Gastrocnemius medialis (tissue), 4 donors: ENCODE results near the gene DDX1. TPM values are rescaled to one million over a fixed set of nuclear protein-coding genes. Genes with fewer than 3 reads are reported as not detected.

Source experiments
- ATAC-seq, 2 donors: fragments of 150-250 bp; one replicate each; pipeline ENCODE4 v1.9.1; 2016
- DNase-seq, 2 donors: peaks; one replicate each; pipeline ENCODE4 v3.0.0-alpha.2; 2019
- H3K27ac ChIP-seq, 4 donors: fragments of 200-600 bp; sonication (generic); 1 replicate in 1 of 4; 2 replicates in 3 of 4; pipeline ENCODE4 v1.5.1; 2016 to 2018; ENCODE audit warnings: mild to moderate bottlenecking in 2 of 4, moderate library complexity in 1 of 4
- H3K27me3 ChIP-seq, 3 donors: fragments of 200-600 bp; sonication (generic) in 2 of 3; 1 replicate in 1 of 3; 2 replicates in 2 of 3; pipeline versions ENCODE4 v1.5.1 to v1.6.0; 2016 to 2019; ENCODE audit warnings: mild to moderate bottlenecking in 1 of 3, moderate library complexity in 1 of 3
- H3K36me3 ChIP-seq, 2 donors: fragments of 200-600 bp; sonication (generic) in 1 of 2; one replicate each; pipeline ENCODE4 v1.5.1; 2017 to 2018
- H3K4me1 ChIP-seq, 2 donors: fragments of 200-600 bp; sonication (generic) in 1 of 2; one replicate each; pipeline ENCODE4 v1.5.1; 2016 to 2017; ENCODE audit warnings: mild to moderate bottlenecking in 2 of 2
- H3K4me3 ChIP-seq, 4 donors: fragments of 200-600 bp; sonication (generic) in 3 of 4; 1 replicate in 1 of 4; 2 replicates in 3 of 4; pipeline ENCODE4 v1.5.1; 2016 to 2019; ENCODE audit warnings: mild to moderate bottlenecking in 2 of 4
- H3K9me3 ChIP-seq, 3 donors: fragments of 200-600 bp; sonication (generic) in 2 of 3; 1 replicate in 1 of 3; 2 replicates in 2 of 3; pipeline ENCODE4 v1.5.1; 2016 to 2019
- POLR2A ChIP-seq, 2 donors: fragments of 450-650 bp; IDR thresholded peaks; one replicate each; pipeline ENCODE4 v1.6.1; 2017; ENCODE audit warnings: antibody characterized with exemption in 2 of 2, mild to moderate bottlenecking in 2 of 2, moderate library complexity in 2 of 2
- in situ Hi-C, 4 donors: fragments of 200-750 bp; cut with MboI; loops; one replicate each; pipeline versions ENCODE4 v1.15.0 to v1.8.0; 2017; ENCODE audit warnings: low sequenced_read_pairs in 4 of 4
- intact Hi-C: fragments of 100-400 bp; cut with DNase I; formaldehyde crosslinking; loops from one replicate; pipeline ENCODE4 v1.15.1; 2023; ENCODE audit warnings: low total_unique reads
- total RNA-seq, 4 donors: library from RNA; depleted of rRNA; stranded (reverse); fragments of >200 nt; gene quantifications; one replicate each; pipeline versions ENCODE4 v1.1.0 to v1.2.3, GENCODE V29; 2016
- TF ChIP-seq, protein P1 (sequence below), 5 experiments: fragments of 450-650 bp in 3 of 5; fragments of 200-600 bp in 2 of 5; sonication (generic) in 2 of 5; IDR thresholded peaks in 4 of 5; conservative IDR thresholded peaks in 1 of 5; 1 replicate in 4 of 5; 2 replicates in 1 of 5; pipeline ENCODE4 v1.5.1; 2016 to 2019; ENCODE audit warnings: antibody characterized with exemption in 5 of 5, mild to moderate bottlenecking in 3 of 5, moderate library complexity in 3 of 5

Gene DDX1
- total RNA-seq, 4 donors from 2014 or later = 72.8 to 108 (median 88.6) TPM

DNA sequence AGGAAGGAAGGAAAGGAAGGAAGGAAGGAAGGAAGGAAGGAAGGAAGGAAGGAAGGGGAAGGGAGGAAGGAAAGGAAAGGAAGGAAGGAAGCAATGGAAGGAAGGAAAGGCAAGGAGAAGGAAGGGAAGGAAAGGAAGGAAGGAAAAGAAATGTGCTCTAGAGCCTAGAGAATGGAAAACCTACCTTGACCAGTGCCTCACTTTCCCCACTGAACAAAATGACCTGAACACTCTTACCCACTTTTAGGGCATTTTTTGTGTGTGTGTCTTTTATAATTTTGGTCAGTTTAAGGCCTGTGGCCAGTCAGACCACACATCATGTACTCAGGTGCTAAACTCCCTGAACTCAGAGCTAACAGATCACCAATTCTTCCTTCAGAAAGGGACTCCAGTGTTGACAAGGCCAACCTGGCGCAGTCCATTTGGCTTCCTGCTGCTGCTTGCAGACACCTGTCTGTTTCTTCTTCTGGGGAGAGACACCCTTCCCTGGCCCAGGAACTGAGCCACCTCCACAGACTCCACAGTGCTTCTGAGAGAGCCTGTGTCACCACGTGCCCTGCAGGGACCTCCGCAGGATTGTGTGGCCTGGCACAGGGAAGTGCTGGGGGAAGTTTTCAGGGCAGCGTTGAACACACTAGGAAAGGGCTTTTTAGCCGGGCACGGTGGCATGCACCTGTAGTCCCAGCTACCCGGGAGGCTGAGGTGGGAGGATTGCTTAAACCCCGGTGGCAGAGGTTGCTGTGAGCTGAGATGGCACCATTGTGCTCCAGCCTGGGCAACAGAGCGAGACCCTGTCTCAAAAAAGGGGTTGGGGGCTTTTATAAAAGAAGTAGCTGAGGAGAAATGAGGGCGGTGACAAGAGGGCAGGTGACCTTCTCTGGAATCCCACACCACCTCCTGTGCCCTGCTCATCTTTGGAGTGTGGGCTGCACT, 57.2 kb downstream of the DDX1 start:
- DNase-seq = no peak
- H3K36me3 ChIP-seq = no peaks in the 10 kb centered on the region
- H3K4me1 ChIP-seq = no peaks in the 10 kb centered on the region
- ATAC-seq = no peak
- no peaks in the 10 kb centered on the region for H3K27me3 ChIP-seq
- intact Hi-C loops = no loop called here
- H3K9me3 ChIP-seq = no peaks in the 10 kb centered on the region
- H3K27ac ChIP-seq = no peak overlapping the region
- no peak overlapping the region for H3K4me3 ChIP-seq
- in situ Hi-C loops = loop anchor here (25.0 kb wide), 5 partner anchors 288 to 1113 kb away; partner anchors contain the start of gene MYCN (in 1 of the 4)
- TF ChIP-seq POLR2A (IDR thresholded peaks at IDR 0.05) = no peak
- TF ChIP-seq, protein P1, sequence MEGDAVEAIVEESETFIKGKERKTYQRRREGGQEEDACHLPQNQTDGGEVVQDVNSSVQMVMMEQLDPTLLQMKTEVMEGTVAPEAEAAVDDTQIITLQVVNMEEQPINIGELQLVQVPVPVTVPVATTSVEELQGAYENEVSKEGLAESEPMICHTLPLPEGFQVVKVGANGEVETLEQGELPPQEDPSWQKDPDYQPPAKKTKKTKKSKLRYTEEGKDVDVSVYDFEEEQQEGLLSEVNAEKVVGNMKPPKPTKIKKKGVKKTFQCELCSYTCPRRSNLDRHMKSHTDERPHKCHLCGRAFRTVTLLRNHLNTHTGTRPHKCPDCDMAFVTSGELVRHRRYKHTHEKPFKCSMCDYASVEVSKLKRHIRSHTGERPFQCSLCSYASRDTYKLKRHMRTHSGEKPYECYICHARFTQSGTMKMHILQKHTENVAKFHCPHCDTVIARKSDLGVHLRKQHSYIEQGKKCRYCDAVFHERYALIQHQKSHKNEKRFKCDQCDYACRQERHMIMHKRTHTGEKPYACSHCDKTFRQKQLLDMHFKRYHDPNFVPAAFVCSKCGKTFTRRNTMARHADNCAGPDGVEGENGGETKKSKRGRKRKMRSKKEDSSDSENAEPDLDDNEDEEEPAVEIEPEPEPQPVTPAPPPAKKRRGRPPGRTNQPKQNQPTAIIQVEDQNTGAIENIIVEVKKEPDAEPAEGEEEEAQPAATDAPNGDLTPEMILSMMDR (IDR thresholded peaks at IDR 0.05 in 4 of 5, conservative IDR thresholded peaks at IDR 0.05 in 1 of 5) = no peak

DNA sequence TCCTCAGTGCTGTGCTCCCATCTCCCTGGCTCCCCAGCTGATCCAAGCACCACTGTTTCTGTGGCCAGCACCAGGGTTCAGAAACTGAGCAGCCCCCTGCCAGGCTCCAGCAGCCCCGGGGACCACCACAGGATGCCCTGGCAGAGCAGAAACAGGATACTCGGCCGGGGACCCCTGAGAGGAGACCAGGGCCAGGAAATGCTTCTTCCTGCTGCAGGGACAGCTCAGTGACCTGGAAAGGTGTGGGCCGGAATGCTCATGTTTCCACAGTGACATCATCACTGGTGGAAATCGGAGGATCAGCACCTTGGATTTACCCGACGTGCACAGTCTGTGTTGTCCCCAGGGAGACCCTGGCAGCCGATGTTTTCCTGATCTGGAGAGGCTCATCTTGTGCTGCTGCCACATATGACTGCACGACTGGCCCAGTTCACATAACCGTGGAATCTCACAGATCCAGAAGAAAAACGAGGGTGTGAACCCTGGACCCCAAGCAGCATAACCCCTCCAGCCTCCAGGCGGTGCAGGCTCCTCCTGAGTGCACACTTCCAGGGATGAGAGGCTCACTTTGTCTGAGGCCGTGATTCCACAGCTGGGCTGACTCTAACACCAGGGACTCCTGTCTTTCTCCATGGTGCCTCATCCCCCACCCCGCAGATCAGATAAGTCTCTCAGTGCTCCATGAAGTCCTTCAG, 58.0 kb downstream of the DDX1 start:
- in situ Hi-C loops = loop anchor here (25.0 kb wide), 5 partner anchors 288 to 1113 kb away; partner anchors contain the start of gene MYCN (in 1 of the 4)
- H3K4me1 ChIP-seq = no peaks in the 10 kb centered on the region
- H3K4me3 ChIP-seq = no peak overlapping the region
- no peak overlapping the region for H3K27ac ChIP-seq
- ATAC-seq (no peak), DNase-seq (no peak)
- H3K36me3 ChIP-seq = no peaks in the 10 kb centered on the region
- H3K27me3 ChIP-seq = no peaks in the 10 kb centered on the region
- intact Hi-C loops = no loop called here
- no peaks in the 10 kb centered on the region for H3K9me3 ChIP-seq
- TF ChIP-seq POLR2A (IDR thresholded peaks at IDR 0.05) = no peak
- TF ChIP-seq, protein P1 (IDR thresholded peaks at IDR 0.05 in 4 of 5, conservative IDR thresholded peaks at IDR 0.05 in 1 of 5) = no peak

DNA sequence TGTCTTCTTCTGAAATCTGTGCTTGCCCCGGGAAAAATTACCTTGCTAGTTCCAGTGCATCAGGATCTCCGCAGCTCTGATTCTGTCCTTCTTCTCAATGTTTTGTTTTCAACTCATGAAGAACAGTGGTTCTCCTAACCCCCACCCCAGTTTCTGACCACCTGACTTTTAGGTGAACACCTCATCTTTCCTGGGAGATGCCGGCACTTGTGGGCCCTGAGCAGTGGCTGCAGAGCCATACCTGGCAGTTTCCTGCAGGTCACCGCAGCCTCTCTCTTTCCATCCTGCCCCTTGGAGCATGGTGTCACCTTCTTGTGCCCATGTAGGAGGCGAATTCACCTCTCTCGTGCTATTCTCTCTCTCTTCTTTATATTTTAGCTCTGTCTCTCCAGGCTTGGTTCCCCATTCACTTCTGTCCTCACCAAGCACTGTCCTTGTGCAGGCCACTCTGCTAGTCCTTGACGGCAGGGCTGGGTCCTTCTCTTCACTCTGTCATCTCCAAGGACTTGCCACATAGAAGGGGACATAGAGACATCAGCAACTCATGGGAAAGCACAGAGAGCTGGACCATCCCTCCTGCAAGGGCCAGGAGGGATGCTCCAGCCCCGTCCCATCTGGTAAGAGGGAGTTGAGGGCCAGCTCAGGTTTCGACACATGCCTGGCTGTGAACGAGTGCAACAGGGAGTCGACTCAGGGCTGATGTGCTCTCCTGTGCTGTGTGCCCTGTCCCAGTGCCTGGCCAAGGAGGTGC, 59.1 kb downstream of the DDX1 start:
- Histone ChIP-seq H3K4me1 (no peaks in the 10 kb centered on the region), H3K27ac (no peak overlapping the region), H3K27me3 (no peaks in the 10 kb centered on the region), H3K9me3 (no peaks in the 10 kb centered on the region), H3K36me3 (no peaks in the 10 kb centered on the region), H3K4me3 (no peak overlapping the region)
- TF ChIP-seq, protein P1 (IDR thresholded peaks at IDR 0.05 in 4 of 5, conservative IDR thresholded peaks at IDR 0.05 in 1 of 5) = no peak
- no peak for TF ChIP-seq POLR2A (IDR thresholded peaks at IDR 0.05)
- ATAC-seq = no peak
- intact Hi-C loops (no loop called here), in situ Hi-C loops (no loop called here)
- DNase-seq = no peak

DNA sequence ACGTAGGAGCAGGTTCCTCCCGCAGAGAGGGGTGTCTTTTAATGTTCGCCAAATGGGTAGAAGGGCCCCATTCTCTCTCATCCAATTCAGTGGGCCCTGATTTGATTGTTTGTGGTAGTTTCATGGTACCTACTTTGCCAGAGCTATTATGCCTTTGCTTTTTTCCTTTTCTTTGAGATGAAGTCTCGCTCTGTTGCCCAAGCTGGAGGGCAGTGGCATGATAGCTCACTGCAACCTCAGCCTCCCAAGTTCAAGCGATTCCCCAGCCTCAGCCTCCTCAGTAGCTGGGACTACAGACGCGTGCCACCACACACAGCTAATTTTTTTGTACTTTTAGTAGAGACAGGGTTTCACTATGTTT, 59.7 kb downstream of the DDX1 start:
- no peak for TF ChIP-seq POLR2A (IDR thresholded peaks at IDR 0.05)
- TF ChIP-seq, protein P1 (IDR thresholded peaks at IDR 0.05 in 4 of 5, conservative IDR thresholded peaks at IDR 0.05 in 1 of 5) = no peak
- Histone ChIP-seq H3K9me3 (no peaks in the 10 kb centered on the region), H3K4me1 (no peaks in the 10 kb centered on the region), H3K27me3 (no peaks in the 10 kb centered on the region), H3K36me3 (no peaks in the 10 kb centered on the region), H3K27ac (no peak overlapping the region), H3K4me3 (no peak overlapping the region)
- in situ Hi-C loops (no loop called here), intact Hi-C loops (no loop called here)
- DNase-seq (no peak), ATAC-seq (no peak)
